ENCODE measurements around the gene STARD5. TPM values are rescaled to one million over a fixed set of nuclear protein-coding genes. Genes with fewer than 3 reads are reported as not detected.

STARD5 gene
- total RNA-seq, 3 donors from 2014 or later: 16.6 to 38.9 (median 33.4) TPM

DNA sequence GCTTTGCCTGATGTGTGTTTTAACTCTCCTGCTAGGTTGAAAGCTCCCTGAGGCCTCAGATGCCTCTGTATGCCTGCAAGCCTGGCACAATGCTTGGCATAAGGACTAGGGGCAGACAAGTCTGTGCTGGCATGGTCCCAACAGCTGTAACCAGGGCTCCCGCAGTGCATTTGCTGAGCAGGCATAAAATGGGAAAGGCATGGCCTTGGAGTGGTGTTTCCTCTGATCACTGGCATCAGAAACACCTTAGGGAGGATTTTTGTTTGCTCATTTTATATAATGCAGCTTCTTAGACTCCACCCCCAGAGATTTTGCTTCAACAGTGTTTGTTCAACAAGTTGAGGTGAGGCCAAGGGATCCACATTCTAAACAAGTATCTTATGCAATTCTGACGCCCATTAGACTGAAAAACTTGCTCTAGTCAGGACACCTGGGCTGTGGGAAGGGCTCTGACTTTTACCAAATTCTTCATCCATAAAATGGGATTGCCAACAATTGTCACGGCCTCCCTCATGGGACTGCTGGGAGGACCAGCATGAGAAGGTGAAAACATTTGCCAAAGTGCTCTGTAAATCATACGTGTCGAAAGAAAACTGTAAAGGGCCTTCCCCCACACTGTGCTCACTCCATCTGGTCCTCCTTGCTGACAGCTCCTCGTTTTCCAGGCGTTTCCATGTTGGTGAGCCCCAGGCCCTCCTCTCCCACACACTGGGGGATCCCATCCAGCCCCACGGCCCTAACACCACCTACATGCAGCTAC, 43.1 kb downstream of the STARD5 start:
- intact Hi-C loops (cut with DNase I, micrococcal nuclease): no loop called here
- TF ChIP-seq, protein P1, sequence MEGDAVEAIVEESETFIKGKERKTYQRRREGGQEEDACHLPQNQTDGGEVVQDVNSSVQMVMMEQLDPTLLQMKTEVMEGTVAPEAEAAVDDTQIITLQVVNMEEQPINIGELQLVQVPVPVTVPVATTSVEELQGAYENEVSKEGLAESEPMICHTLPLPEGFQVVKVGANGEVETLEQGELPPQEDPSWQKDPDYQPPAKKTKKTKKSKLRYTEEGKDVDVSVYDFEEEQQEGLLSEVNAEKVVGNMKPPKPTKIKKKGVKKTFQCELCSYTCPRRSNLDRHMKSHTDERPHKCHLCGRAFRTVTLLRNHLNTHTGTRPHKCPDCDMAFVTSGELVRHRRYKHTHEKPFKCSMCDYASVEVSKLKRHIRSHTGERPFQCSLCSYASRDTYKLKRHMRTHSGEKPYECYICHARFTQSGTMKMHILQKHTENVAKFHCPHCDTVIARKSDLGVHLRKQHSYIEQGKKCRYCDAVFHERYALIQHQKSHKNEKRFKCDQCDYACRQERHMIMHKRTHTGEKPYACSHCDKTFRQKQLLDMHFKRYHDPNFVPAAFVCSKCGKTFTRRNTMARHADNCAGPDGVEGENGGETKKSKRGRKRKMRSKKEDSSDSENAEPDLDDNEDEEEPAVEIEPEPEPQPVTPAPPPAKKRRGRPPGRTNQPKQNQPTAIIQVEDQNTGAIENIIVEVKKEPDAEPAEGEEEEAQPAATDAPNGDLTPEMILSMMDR (IDR thresholded peaks at IDR 0.05): no peak
- H3K4me3 ChIP-seq: no peak overlapping the region
- ATAC-seq: peak; percentile 68
- H3K36me3 ChIP-seq (ENCODE audit: low read depth): no peaks in the 10 kb centered on the region
- H3K4me1 ChIP-seq (ENCODE audit: low read depth): peaks cover 18% of the 10 kb centered on the region
- peak in 2 of 3 donors; percentile 62 to 73 for DNase-seq
- H3K9me3 ChIP-seq: no peaks in the 10 kb centered on the region

DNA sequence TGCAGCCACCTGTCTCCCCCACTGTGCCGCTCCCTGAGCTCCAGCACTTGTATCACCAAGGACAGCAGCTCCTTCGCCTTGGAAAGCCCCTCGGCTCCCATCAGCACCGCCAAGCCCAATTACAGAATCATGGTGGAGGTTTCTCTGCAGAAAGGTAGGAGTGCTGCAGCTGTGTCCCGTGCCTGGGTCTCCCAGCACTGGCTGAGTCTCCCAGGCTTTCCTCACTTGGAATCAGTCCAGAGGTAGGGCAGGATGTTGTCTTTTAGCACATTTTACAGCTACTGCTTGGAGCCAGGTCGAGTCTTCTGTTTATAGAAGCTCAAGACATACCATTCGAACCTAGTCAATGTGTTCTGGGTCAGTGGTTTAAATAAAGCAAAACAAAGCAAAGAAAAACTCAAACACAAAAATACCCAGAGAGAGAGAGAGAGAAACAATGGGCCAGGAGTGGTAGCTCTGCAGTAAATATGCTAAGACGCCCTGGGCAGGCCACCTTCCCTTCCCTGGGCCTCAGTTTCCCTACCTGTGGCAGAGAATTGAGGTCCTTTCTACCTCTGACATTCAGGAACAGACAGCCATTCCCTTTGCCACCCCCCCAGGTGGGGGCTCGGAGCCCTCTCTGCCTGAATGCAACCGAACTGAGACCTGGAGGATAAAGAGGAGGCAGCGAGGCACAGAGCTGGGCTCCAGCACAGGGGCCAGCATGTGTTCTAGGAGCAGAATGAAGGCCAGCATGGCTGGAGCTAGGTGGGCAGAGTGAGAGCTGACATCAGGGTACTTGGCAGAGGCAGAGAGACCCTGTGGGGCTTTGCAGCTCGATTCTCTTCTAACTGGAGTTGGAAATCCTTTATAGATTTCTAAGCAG, 44.1 kb downstream of the STARD5 start:
- Histone ChIP-seq H3K36me3 (ENCODE audit: low read depth) (no peaks in the 10 kb centered on the region), H3K4me1 (ENCODE audit: low read depth) (peaks cover 21% of the 10 kb centered on the region), H3K4me3 (no peak overlapping the region), H3K9me3 (no peaks in the 10 kb centered on the region)
- TF ChIP-seq, protein P1 (IDR thresholded peaks at IDR 0.05): no peak
- intact Hi-C loops (cut with DNase I, micrococcal nuclease): loop anchor here (5.0 to 10.0 kb wide), 2 partner anchors 55 to 117 kb away; no protein-coding TSS in a partner anchor
- DNase-seq (peak in 1 of 3 donors; percentile 52), ATAC-seq (no peak)

DNA sequence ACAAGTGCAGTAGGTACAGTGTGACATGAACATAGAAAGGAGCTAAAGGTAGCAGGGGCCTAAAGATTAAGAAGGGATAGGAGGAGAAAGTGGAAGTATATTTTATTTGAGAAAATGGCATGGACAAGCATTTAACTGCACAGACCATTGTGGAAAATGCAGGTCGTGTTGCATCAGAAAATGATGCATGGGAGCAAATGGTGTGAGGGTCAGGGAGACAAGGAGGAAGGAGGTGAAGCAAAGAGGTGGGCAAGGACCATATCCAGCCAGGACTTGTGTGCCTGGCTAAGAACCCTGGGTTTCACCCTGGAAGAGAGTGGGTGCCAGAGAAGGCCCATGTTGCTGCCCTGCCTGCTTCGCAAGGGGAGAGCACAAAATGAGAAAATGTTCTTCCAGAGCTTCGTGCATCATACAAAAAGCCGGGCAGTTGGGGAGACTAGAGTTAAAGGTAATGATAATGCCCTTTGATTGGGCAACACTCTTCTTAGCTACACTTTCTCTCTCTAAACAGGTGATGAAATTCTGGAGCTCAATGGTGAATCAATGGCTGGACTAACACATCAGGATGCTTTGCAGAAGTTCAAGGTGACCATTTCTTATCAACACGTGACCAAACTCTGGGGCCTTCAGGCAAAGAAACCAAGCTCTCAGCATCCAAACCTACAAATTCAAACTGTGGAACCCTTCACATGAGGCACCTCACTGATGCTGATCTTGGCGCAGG, 45.5 kb downstream of the STARD5 start:
- TF ChIP-seq, protein P1 (IDR thresholded peaks at IDR 0.05): no peak
- ATAC-seq (no peak), DNase-seq (no peak)
- no peaks in the 10 kb centered on the region for H3K9me3 ChIP-seq
- intact Hi-C loops (cut with DNase I, micrococcal nuclease): loop anchor here (5.0 to 10.0 kb wide), 2 partner anchors 56 to 119 kb away; no protein-coding TSS in a partner anchor
- no peak overlapping the region for H3K4me3 ChIP-seq
- no peaks in the 10 kb centered on the region for H3K36me3 ChIP-seq (ENCODE audit: low read depth)
- peaks cover 21% of the 10 kb centered on the region for H3K4me1 ChIP-seq (ENCODE audit: low read depth)

DNA sequence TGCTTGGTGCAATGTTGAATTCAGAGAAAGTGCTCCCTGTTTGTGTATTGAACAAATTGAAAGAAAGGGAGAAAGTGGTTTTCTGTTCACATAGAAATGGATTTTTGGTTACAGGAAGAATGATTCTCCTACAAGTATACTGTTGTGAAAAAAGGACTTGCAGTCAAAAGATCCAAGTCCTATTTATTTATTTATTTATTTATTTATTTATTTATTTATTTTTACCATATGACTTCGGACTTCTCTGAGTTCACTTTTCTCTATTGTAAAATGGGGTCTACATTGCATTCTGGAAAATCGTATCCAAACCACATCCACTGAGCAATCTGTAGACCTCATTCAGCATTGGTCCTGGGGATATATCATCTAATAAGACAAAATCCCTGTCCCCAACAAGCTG, 46.1 kb downstream of the STARD5 start:
- ATAC-seq (no peak), DNase-seq (no peak)
- Histone ChIP-seq H3K36me3 (ENCODE audit: low read depth) (no peaks in the 10 kb centered on the region), H3K9me3 (no peaks in the 10 kb centered on the region), H3K4me1 (ENCODE audit: low read depth) (peaks cover 21% of the 10 kb centered on the region), H3K4me3 (no peak overlapping the region)
- intact Hi-C loops (cut with DNase I, micrococcal nuclease): loop anchor here (5.0 to 10.0 kb wide), 2 partner anchors 57 to 119 kb away; no protein-coding TSS in a partner anchor
- TF ChIP-seq, protein P1 (IDR thresholded peaks at IDR 0.05): no peak

DNA sequence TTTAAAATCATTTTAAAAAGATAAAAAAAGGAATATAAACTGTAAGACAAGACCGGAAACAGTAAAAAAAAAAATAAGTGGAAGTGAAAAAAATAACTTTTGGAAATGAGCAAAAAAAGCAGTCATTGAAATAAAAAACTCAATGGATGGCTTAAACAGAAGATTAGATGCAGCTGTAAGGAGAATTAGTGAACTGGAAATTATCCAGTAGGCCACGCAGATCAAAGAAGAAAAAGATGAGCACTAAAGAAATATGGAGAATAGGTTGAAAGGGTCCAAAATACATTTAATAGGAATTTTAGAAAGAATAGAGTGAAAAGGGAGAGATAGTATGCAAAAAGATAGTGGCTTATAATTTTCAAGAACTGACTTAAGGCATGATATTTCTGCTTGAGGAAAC, 47.0 kb downstream of the STARD5 start:
- H3K9me3 ChIP-seq: no peaks in the 10 kb centered on the region
- peaks cover 21% of the 10 kb centered on the region for H3K4me1 ChIP-seq (ENCODE audit: low read depth)
- no peak for DNase-seq
- TF ChIP-seq, protein P1 (IDR thresholded peaks at IDR 0.05): no peak
- no peaks in the 10 kb centered on the region for H3K36me3 ChIP-seq (ENCODE audit: low read depth)
- intact Hi-C loops (cut with DNase I, micrococcal nuclease): loop anchor here (5.0 to 10.0 kb wide), 2 partner anchors 58 to 120 kb away; no protein-coding TSS in a partner anchor
- H3K4me3 ChIP-seq: no peak overlapping the region
- ATAC-seq: no peak

All from mucosa of descending colon (tissue), 3 donors.